ENCODE measurements around the gene EPHA10. TPM values are rescaled to one million over a fixed set of nuclear protein-coding genes. Genes with fewer than 3 reads are reported as not detected.

EPHA10 gene
- total RNA-seq, 1 donor from 2014 or later: 0.37 TPM

GRCh38 chr1:37722181-37723071, 42.5 kb downstream of the EPHA10 start:
- Mint-ChIP-seq H3K4me1 (ENCODE audit: low read depth) (no peaks in the 10 kb centered on the region), H3K4me3 (ENCODE audit: unreplicated experiment) (no peak overlapping the region), H3K36me3 (ENCODE audit: low read depth) (no peaks in the 10 kb centered on the region), H3K27me3 (ENCODE audit: low read depth) (peaks cover 27% of the 10 kb centered on the region), H3K27ac (ENCODE audit: unreplicated experiment) (no peak overlapping the region), H3K9me3 (ENCODE audit: low read depth) (no peaks in the 10 kb centered on the region)
- no peak for TF ChIP-seq CTCF (IDR thresholded peaks at IDR 0.05)
- no peak for DNase-seq (ENCODE audit: low spot score)

GRCh38 chr1:37721565-37721964, 43.4 kb downstream of the EPHA10 start:
- TF ChIP-seq CTCF (IDR thresholded peaks at IDR 0.05): no peak
- H3K4me1 Mint-ChIP-seq (ENCODE audit: low read depth): no peaks in the 10 kb centered on the region
- no peak overlapping the region for H3K4me3 Mint-ChIP-seq (ENCODE audit: unreplicated experiment)
- no peak overlapping the region for H3K27ac Mint-ChIP-seq (ENCODE audit: unreplicated experiment)
- peaks cover 25% of the 10 kb centered on the region for H3K27me3 Mint-ChIP-seq (ENCODE audit: low read depth)
- H3K36me3 Mint-ChIP-seq (ENCODE audit: low read depth): no peaks in the 10 kb centered on the region
- DNase-seq (ENCODE audit: low spot score): no peak
- no peaks in the 10 kb centered on the region for H3K9me3 Mint-ChIP-seq (ENCODE audit: low read depth)

- no peak overlapping the region for H3K27ac Mint-ChIP-seq (ENCODE audit: unreplicated experiment)
- no peaks in the 10 kb centered on the region for H3K4me1 Mint-ChIP-seq (ENCODE audit: low read depth)
- no peaks in the 10 kb centered on the region for H3K36me3 Mint-ChIP-seq (ENCODE audit: low read depth)
Measured at GRCh38 chr1:37720231-37721130, 44.4 kb downstream of the EPHA10 start.

GRCh38 chr1:37719572-37720195, 45.2 kb downstream of the EPHA10 start:
- Mint-ChIP-seq H3K36me3 (ENCODE audit: low read depth) (no peaks in the 10 kb centered on the region), H3K9me3 (ENCODE audit: low read depth) (no peaks in the 10 kb centered on the region), H3K4me3 (ENCODE audit: unreplicated experiment) (no peak overlapping the region), H3K4me1 (ENCODE audit: low read depth) (no peaks in the 10 kb centered on the region), H3K27ac (ENCODE audit: unreplicated experiment) (no peak overlapping the region), H3K27me3 (ENCODE audit: low read depth) (peaks cover 22% of the 10 kb centered on the region)
- TF ChIP-seq CTCF (IDR thresholded peaks at IDR 0.05): no peak
- no peak for DNase-seq (ENCODE audit: low spot score)

More at GRCh38 chr1:37720231-37721130, 44.4 kb downstream of the EPHA10 start:
- H3K4me3 Mint-ChIP-seq (ENCODE audit: unreplicated experiment): no peak overlapping the region
- no peak for DNase-seq (ENCODE audit: low spot score)
- no peaks in the 10 kb centered on the region for H3K9me3 Mint-ChIP-seq (ENCODE audit: low read depth)
- H3K27me3 Mint-ChIP-seq (ENCODE audit: low read depth): peaks cover 23% of the 10 kb centered on the region
- TF ChIP-seq CTCF (IDR thresholded peaks at IDR 0.05): no peak

Data from chondrocyte (in vitro differentiated cells).